Measurements from ENCODE around the gene SPTLC2. TPM values are rescaled to one million over a fixed set of nuclear protein-coding genes. Genes with fewer than 3 reads are reported as not detected.
"Not testable (repeated sequence)": the region's sequence is repeated elsewhere in the genome, so short reads cannot be mapped to it uniquely, and the experiment has no call there.

SPTLC2 gene
- total RNA-seq, 4 donors from 2014 or later: 18.9 to 24.6 (median 22.8) TPM

DNA sequence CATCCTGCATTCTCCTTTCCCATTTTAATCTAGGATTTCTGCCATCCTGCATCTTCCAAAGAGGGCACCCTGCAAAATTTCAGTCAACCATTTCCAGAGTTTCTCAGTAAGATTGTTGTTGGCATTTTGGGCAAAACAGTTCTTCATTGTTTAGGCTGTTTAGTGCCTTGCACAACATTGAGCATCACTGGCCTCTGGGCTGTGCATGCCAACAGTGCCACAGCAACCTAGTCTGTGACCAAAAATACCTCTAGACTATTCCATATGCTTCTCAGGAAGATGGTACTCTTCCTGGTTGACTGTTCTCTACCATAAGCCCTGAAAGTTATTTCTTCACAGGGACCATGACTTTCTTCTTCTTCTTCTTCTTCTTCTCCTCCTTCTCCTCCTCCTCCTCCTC lies 85.4 kb downstream of the SPTLC2 start:
- DNase-seq (ENCODE audit: low spot score in 2 of 2): no peak
- TF ChIP-seq POLR2A (IDR thresholded peaks at IDR 0.05): no peak
- no peak for TF ChIP-seq EP300 (IDR thresholded peaks at IDR 0.05)
- no peak for TF ChIP-seq CTCF (IDR thresholded peaks at IDR 0.05)
- no peak for TF ChIP-seq POLR2AphosphoS5 (IDR thresholded peaks at IDR 0.05)

DNA sequence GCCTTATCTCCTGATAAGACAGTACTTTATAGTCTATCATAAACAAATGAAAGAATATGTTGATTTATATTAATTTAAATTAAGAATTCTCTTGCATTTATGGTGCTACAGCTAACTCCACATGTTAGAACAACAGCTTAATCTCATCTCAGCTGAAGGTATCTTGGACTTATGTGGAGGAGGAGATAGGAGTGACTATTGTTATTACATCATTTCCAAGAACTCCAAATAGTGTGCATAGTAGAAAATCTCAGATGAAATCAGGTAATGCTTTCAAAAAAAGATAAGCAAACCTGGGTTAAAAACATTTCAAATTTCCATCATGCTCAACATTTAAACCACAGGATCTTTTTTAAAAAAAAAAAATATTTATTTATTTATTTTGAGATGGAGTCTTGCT lies 86.5 kb downstream of the SPTLC2 start:
- no peak overlapping the region for H3K27ac ChIP-seq
- DNase-seq (ENCODE audit: low spot score in 2 of 2): no peak
- TF ChIP-seq CTCF (IDR thresholded peaks at IDR 0.05): no peak
- no peak for TF ChIP-seq POLR2AphosphoS5 (IDR thresholded peaks at IDR 0.05)
- no peak for TF ChIP-seq EP300 (IDR thresholded peaks at IDR 0.05)
- no peak for TF ChIP-seq POLR2A (IDR thresholded peaks at IDR 0.05)

More for the DNA sequence above, 85.4 kb downstream of the SPTLC2 start:
- peaks cover 10% of the 10 kb centered on the region for H3K36me3 ChIP-seq
- no peaks in the 10 kb centered on the region for H3K9me3 ChIP-seq
- no peak overlapping the region for H3K4me3 ChIP-seq
- H3K4me1 ChIP-seq: no peaks in the 10 kb centered on the region
- H3K27ac ChIP-seq: no peak overlapping the region
- no peaks in the 10 kb centered on the region for H3K27me3 ChIP-seq

GRCh38 chr14:77529213-77529612 lies 87.2 kb downstream of the SPTLC2 start:
- DNase-seq (ENCODE audit: low spot score in 2 of 2): no peak
- WGBS: 94% methylated on average over 2 of the region's 2 CpGs
- no peaks in the 10 kb centered on the region for H3K27me3 ChIP-seq
- H3K4me3 ChIP-seq: no peak overlapping the region
- H3K9me3 ChIP-seq: no peaks in the 10 kb centered on the region
- no peaks in the 10 kb centered on the region for H3K4me1 ChIP-seq
- no peak overlapping the region for H3K27ac ChIP-seq
- H3K36me3 ChIP-seq: peaks cover 4% of the 10 kb centered on the region
- TF ChIP-seq CTCF (IDR thresholded peaks at IDR 0.05) (no peak), POLR2A (IDR thresholded peaks at IDR 0.05) (no peak), EP300 (IDR thresholded peaks at IDR 0.05) (no peak), POLR2AphosphoS5 (IDR thresholded peaks at IDR 0.05) (no peak)

More for the DNA sequence above, 86.5 kb downstream of the SPTLC2 start:
- Histone ChIP-seq H3K36me3 (peaks cover 8% of the 10 kb centered on the region), H3K9me3 (no peaks in the 10 kb centered on the region), H3K27me3 (no peaks in the 10 kb centered on the region), H3K4me3 (no peak overlapping the region), H3K4me1 (no peaks in the 10 kb centered on the region)

- not testable (repeated sequence) for H3K36me3 ChIP-seq; H3K4me1 ChIP-seq; H3K9me3 ChIP-seq; H3K27me3 ChIP-seq; H3K4me3 ChIP-seq; DNase-seq (ENCODE audit: low spot score in 2 of 2); H3K27ac ChIP-seq
- WGBS: 92% methylated on average over 5 of the region's 5 CpGs
Measured at GRCh38 chr14:77528701-77529100, 87.7 kb downstream of the SPTLC2 start.

GRCh38 chr14:77526266-77526665 lies 90.2 kb downstream of the SPTLC2 start:
- 67% methylated on average over 1 of the region's 1 CpG for WGBS
- H3K9me3 ChIP-seq: no peaks in the 10 kb centered on the region
- TF ChIP-seq POLR2A (IDR thresholded peaks at IDR 0.05) (no peak), EP300 (IDR thresholded peaks at IDR 0.05) (no peak), POLR2AphosphoS5 (IDR thresholded peaks at IDR 0.05) (no peak), CTCF (IDR thresholded peaks at IDR 0.05) (no peak)
- no peaks in the 10 kb centered on the region for H3K27me3 ChIP-seq
- H3K36me3 ChIP-seq: peaks cover 12% of the 10 kb centered on the region
- H3K4me1 ChIP-seq: no peaks in the 10 kb centered on the region
- no peak overlapping the region for H3K4me3 ChIP-seq
- no peak overlapping the region for H3K27ac ChIP-seq
- DNase-seq (ENCODE audit: low spot score in 2 of 2): no peak

DNA sequence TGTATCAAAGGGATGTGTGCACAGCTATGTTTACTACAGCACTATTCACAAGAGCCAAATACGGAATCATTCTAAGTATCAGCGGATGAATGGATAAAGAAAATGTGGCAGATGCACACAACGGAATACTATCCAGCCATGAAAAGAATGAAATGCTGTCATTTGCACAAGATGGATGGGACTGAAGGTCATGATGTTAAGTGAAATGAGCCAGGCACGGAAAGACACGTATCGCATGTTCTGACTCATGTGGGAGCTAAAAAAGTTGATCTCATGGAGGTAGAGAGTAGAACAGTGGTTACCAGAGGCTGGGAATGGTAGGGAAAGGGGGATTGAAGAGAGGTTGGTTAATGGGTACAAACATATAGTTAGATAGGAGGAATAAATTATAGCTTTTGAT lies 91.9 kb downstream of the SPTLC2 start:
- 93% methylated on average over 6 of the region's 6 CpGs for WGBS

More for the DNA sequence above, 91.9 kb downstream of the SPTLC2 start:
- Histone ChIP-seq H3K27ac (no peak overlapping the region), H3K4me1 (no peaks in the 10 kb centered on the region), H3K4me3 (no peak overlapping the region), H3K27me3 (no peaks in the 10 kb centered on the region), H3K36me3 (peaks cover 24% of the 10 kb centered on the region), H3K9me3 (no peaks in the 10 kb centered on the region)
- TF ChIP-seq EP300 (IDR thresholded peaks at IDR 0.05): no peak
- no peak for TF ChIP-seq POLR2AphosphoS5 (IDR thresholded peaks at IDR 0.05)
- TF ChIP-seq POLR2A (IDR thresholded peaks at IDR 0.05): no peak
- TF ChIP-seq CTCF (IDR thresholded peaks at IDR 0.05): no peak
- no peak for DNase-seq (ENCODE audit: low spot score in 2 of 2)

Measured in suprapubic skin (tissue), 4 donors.